Tibial nerve (tissue), 3 donors: ENCODE data around the gene ZSWIM6.

Experiments used
- POLR2A ChIP-seq, 2 donors: fragments of 450-650 bp; IDR thresholded peaks; one replicate each; pipeline ENCODE4 v1.6.1; 2017; ENCODE audit warnings: antibody characterized with exemption in 2 of 2, mild to moderate bottlenecking in 2 of 2, moderate library complexity in 2 of 2
- TF ChIP-seq, protein P1 (sequence below), 5 experiments: fragments of 200-600 bp in 3 of 5; fragments of 450-650 bp in 2 of 5; sonication (generic) in 3 of 5; IDR thresholded peaks; one replicate each; pipeline ENCODE4 v1.5.1; 2016 to 2019; ENCODE audit warnings: antibody characterized with exemption in 5 of 5, mild to moderate bottlenecking in 3 of 5, moderate library complexity in 2 of 5

DNA sequence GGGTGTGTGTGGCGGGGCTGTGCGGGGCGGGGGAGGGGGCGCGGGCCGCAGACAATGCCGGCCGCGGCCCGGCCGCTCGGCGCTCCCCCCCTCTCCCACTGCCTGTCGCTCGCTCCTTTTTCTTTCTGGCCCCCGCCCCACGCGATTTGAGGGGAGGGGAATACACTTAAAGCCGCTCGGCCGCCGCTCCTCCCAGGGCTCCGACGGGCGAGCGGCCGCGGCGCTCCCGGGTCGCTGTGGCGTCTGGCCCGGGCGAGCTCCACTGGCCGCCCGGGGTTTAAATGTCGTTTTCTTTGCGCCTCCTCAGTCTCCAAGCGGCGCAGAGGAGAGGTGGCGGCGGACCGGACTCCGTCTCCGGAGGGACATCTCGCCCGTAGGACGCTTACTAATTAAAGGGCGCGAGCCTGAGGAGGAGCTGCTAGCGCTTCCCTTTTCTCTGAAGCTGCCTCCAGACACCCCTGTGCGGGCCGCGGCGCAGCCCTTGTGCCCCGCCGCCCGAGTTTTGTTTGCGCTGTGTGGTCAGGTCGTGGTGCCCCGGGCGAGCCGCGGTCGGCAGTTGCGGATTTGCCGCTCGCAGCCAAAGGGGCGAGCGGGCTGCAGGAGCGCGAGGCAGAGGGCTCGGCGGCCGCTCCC, 1.4 kb downstream of the ZSWIM6 start:
- TF ChIP-seq, protein P1, sequence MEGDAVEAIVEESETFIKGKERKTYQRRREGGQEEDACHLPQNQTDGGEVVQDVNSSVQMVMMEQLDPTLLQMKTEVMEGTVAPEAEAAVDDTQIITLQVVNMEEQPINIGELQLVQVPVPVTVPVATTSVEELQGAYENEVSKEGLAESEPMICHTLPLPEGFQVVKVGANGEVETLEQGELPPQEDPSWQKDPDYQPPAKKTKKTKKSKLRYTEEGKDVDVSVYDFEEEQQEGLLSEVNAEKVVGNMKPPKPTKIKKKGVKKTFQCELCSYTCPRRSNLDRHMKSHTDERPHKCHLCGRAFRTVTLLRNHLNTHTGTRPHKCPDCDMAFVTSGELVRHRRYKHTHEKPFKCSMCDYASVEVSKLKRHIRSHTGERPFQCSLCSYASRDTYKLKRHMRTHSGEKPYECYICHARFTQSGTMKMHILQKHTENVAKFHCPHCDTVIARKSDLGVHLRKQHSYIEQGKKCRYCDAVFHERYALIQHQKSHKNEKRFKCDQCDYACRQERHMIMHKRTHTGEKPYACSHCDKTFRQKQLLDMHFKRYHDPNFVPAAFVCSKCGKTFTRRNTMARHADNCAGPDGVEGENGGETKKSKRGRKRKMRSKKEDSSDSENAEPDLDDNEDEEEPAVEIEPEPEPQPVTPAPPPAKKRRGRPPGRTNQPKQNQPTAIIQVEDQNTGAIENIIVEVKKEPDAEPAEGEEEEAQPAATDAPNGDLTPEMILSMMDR (IDR thresholded peaks at IDR 0.05): peak in 1 of 5 experiments; percentile 9
- TF ChIP-seq POLR2A (IDR thresholded peaks at IDR 0.05): peak in 1 of 2 donors; percentile 10
